HG03439 (cell line): Measurements from ENCODE around the gene TEX9.
"Not testable (repeated sequence)": the region's sequence is repeated elsewhere in the genome, so short reads cannot be mapped to it uniquely, and the experiment has no call there.

Experiments used
- ATAC-seq: cut with Tn5 transposase; IDR thresholded peaks from one replicate; pipeline ENCODE4 v1.9.1; 2021; ENCODE audit warnings: mild to moderate bottlenecking, moderate library complexity; ENCODE audit not compliant: unreplicated experiment

Gene TEX9

GRCh38 chr15:56365075-56365711 is at the start of gene TEX9:
Gene TEX9 (plus strand): TSS chr15:56365426. CDS start chr15:56365451, 25 bp downstream.
- peak; percentile 84 for ATAC-seq

DNA sequence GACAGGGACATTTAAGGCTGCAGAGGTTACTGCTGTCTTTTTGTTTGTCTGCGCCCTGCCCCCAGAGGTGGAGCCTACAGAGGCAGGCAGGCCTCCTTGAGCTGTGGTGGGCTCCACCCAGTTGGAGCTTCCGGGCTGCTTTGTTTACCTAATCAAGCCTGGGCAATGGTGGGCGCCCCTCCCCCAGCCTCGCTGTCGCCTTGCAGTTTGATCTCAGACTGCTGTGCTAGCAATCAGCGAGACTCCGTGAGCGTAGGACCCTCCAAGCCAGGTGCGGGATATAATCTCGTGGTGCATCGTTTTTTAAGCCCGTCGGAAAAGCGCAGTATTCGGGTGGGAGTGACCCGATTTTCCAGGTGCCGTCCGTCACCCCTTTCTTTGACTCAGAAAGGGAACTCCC is 48.7 kb upstream of the TEX9 start:
- not testable (repeated sequence) for ATAC-seq

DNA sequence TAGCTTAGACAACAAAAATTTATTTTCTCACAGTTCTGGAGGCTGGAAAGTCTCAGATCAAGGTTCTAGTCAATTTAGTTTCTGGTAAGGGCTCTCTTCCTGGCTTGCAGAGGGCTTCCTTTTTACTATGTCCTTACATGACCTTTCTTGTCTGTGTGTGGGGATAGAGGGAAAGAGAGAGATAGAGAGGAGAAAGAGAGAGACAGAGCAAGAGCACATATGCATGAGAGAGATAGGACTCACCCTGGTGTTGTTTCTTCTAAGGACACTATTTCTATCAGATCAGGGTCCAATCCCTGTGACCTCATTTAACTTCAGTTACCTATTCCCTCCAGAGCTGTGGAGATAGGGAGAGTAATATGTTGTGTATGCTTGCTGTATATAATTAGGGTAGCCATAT is 44.9 kb upstream of the TEX9 start:
- ATAC-seq = no peak

- ATAC-seq = no peak
Observed at GRCh38 chr15:56320861-56321260, 44.4 kb upstream of the TEX9 start.

GRCh38 chr15:56322444-56322843 is 42.8 kb upstream of the TEX9 start:
- ATAC-seq = no peak

DNA sequence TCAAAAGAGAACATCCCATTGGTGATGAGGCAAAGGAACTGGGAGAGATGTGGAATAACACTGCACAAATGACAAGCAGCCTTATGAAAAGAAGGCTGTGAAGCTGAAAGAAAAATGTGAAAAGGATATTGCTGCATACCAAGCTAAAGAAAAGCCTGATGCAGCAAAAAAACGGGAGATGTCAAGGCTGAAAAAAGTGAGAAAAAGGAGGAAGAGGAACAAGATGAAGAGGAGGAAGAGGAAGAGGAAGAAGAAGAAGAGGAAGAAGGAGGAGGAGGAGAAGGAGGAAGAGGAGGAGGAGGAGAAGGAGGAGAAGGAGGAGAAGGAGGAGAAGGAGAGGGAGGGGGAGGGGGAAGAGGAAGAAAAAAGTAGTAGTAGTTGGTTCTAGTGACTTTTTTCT is 41.8 kb upstream of the TEX9 start:
- ATAC-seq = no peak

GRCh38 chr15:56325186-56325585 is 40.0 kb upstream of the TEX9 start:
- ATAC-seq = no peak

GRCh38 chr15:56327721-56328502 is 37.3 kb upstream of the TEX9 start:
- no peak for ATAC-seq

DNA sequence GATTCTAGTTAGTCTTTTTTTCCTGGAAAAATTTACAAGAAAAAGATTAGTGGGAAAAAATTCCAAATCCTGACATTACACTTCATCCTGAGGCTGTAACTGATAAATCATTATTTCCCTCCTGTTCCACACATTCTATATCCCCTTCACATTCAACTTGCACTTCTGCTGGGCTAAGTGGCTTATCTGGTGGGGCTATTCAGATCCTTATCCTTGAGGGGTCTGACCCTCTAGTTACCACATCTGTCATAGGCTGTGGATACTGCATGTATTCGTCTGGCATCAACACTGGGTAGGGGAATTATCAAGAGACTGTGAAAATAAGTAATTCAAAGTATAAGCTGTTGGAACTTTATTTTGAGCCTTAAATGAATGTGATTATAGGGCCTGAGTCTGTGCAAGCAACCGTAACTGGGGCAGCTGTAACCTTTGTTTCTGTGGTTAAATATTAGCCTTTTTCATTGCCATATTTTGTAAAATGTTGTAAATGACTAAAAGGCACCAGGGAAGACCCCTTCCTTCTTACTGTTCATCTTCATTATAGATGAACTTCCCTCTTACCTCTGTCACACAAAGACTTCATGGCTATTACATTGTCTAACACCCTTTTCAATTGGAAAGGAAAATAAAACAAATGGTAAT is 28.0 kb upstream of the TEX9 start:
- ATAC-seq = no peak

GRCh38 chr15:56339594-56339993 is 25.6 kb upstream of the TEX9 start:
- no peak for ATAC-seq

- ATAC-seq = no peak
Observed at GRCh38 chr15:56341201-56341600, 24.0 kb upstream of the TEX9 start.

DNA sequence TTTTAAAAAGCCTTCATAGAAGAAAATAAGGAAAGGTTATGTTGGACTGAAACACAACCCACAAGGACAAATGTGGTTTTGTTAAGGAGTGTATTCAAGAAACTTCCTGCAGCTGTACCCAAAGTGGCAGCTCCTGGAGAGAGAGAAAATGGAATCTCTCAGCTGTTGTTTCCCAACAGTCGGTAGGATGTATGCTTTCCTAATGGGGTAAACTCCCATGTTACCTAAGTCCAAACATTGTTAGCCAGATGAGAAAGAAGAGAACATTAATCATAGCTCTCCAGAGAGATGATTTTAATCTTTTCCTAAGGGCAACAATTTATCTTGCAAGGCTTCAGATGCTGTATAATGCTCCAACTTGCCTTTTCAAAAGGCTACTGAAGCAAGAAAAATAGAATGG is 22.6 kb upstream of the TEX9 start:
- no peak for ATAC-seq

- no peak for ATAC-seq
Observed at GRCh38 chr15:56343879-56344278, 21.3 kb upstream of the TEX9 start.

- ATAC-seq = no peak
Observed at GRCh38 chr15:56344336-56344735, 20.9 kb upstream of the TEX9 start.

GRCh38 chr15:56346414-56346813 is 18.8 kb upstream of the TEX9 start:
- ATAC-seq = no peak

DNA sequence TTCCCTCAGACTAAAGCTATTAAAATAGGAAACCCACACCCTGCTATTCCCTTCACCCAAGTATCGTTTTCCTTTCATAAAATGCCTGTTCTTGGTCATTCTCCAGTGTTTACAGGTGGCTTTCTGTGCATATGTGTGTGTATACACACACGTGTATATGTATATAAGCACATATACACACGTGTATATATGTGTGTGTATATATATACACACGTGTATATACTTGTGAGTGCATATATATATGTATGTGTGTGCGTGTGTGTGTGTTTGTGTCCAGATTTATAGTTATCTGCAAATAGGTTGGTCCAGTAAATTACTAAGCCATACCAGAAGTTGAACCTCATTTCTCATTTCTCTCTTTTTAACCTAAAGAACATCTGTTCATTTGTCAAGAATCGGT is 15.7 kb upstream of the TEX9 start:
- ATAC-seq = no peak

- ATAC-seq = no peak
Observed at GRCh38 chr15:56351353-56351752, 13.9 kb upstream of the TEX9 start.

DNA sequence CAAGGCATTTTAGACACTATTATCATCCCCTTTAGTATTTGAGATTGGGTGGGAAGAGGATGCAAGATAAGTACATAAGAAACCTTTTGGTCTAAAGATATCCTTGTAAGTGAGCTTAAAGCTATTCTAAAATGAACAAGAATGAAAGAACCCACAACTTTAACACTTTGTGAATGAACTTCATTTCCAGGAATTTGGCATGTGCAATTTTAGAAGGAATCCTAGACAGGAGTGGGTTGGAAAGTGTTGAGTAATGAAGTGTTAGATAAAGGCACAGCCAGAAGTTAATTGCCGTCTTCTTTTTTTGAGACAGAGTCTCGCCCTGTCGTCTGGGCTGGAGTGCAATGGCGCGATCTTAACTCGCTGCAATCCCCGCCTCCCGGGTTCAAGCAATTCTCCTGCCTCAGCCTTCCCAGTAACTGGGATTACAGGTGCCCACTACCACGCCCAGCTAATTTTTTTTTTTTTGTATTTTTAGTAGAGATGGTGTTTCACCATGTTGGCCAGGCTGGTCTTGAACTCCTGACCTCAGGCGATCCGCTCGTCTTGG is 13.2 kb upstream of the TEX9 start:
- ATAC-seq = no peak

GRCh38 chr15:56353119-56353518 is 12.1 kb upstream of the TEX9 start:
- no peak for ATAC-seq

DNA sequence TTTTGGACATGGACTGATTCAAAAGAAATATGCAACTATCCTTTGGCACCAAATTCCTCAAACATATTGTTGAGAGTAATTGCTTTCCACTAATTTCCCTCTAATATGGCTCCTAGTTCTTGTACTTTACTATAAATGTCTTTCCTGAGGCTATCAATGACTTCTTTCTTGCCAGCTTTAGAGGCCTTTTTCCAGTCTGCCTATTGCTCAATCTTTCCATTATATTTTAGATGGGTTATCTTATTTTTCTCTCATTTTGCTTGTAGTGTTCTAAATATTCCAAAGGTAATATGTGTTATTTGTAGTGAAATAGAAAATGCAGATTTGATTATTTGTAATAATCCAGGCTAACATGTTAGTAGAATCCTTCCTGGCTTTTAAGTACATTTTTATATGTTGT is 11.5 kb upstream of the TEX9 start:
- no peak for ATAC-seq

DNA sequence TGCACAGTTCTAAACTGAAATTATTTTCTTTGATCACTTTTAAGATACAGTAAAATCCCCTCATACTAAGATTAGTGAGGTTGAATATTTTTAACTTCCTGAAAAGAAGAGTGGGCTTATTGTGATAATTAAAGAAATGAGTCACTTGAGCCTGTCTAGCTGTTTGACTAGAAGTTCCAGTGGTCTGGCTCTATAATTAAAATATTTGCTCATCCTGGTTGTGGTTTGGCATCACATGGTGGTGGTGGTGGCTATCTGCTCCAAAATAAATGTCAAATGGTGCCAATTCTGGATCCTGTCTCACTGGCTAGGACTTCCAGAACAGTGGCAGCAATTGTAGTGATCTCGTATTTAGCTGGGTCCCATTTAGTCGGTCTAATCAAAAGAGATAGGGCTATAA is 8.6 kb upstream of the TEX9 start:
- peak; percentile 63 for ATAC-seq

GRCh38 chr15:56358604-56359003 is 6.6 kb upstream of the TEX9 start:
- no peak for ATAC-seq
